Epidermal melanocyte (primary cell): ENCODE results near the gene BPIFB2.
"Not testable (repeated sequence)": the region's sequence is repeated elsewhere in the genome, so short reads cannot be mapped to it uniquely, and the experiment has no call there.

ENCODE experiments used
- DNase-seq: peaks from one replicate; pipeline ENCODE4 v3.0.0; 2011; ENCODE audit warnings: low spot score; ENCODE audit not compliant: insufficient read length

The BPIFB2 gene

GRCh38 chr20:32970973-32971300, 36.6 kb upstream of the BPIFB2 start:
- DNase-seq, result no peak

GRCh38 chr20:32971703-32972161, 35.8 kb upstream of the BPIFB2 start:
- DNase-seq, result no peak

- no peak for DNase-seq
These were observed 35.1 kb upstream of the BPIFB2 start for GRCh38 chr20:32972181-32973076.

GRCh38 chr20:32973077-32973717, 34.3 kb upstream of the BPIFB2 start:
- DNase-seq, result no peak

GRCh38 chr20:32974204-32975064, 33.1 kb upstream of the BPIFB2 start:
- not testable (repeated sequence) for DNase-seq

GRCh38 chr20:32975121-32975520, 32.4 kb upstream of the BPIFB2 start:
- not testable (repeated sequence) for DNase-seq

- DNase-seq, result no peak
These were observed 31.5 kb upstream of the BPIFB2 start for GRCh38 chr20:32975698-32976674.

- DNase-seq, result no peak
These were observed 30.8 kb upstream of the BPIFB2 start for GRCh38 chr20:32976746-32977145.

- no peak for DNase-seq
These were observed 30.1 kb upstream of the BPIFB2 start for GRCh38 chr20:32977281-32978008.

GRCh38 chr20:32978009-32978335, 29.5 kb upstream of the BPIFB2 start:
- DNase-seq, result no peak

GRCh38 chr20:32979201-32979998, 28.1 kb upstream of the BPIFB2 start:
- no peak for DNase-seq

- DNase-seq, result no peak
These were observed 27.2 kb upstream of the BPIFB2 start for GRCh38 chr20:32980131-32980941.

- no peak for DNase-seq
These were observed 26.5 kb upstream of the BPIFB2 start for GRCh38 chr20:32980990-32981389.

- DNase-seq, result no peak
These were observed 24.7 kb upstream of the BPIFB2 start for GRCh38 chr20:32982617-32983458.

GRCh38 chr20:32983459-32984112, 23.9 kb upstream of the BPIFB2 start:
- DNase-seq, result no peak

GRCh38 chr20:32984196-32984595, 23.3 kb upstream of the BPIFB2 start:
- DNase-seq, result no peak
